ENCODE data around the gene CCDC14.

GRCh38 chr3:123870033-123870432 is 91.0 kb downstream of the CCDC14 start:
- TF ChIP-seq, protein P1, sequence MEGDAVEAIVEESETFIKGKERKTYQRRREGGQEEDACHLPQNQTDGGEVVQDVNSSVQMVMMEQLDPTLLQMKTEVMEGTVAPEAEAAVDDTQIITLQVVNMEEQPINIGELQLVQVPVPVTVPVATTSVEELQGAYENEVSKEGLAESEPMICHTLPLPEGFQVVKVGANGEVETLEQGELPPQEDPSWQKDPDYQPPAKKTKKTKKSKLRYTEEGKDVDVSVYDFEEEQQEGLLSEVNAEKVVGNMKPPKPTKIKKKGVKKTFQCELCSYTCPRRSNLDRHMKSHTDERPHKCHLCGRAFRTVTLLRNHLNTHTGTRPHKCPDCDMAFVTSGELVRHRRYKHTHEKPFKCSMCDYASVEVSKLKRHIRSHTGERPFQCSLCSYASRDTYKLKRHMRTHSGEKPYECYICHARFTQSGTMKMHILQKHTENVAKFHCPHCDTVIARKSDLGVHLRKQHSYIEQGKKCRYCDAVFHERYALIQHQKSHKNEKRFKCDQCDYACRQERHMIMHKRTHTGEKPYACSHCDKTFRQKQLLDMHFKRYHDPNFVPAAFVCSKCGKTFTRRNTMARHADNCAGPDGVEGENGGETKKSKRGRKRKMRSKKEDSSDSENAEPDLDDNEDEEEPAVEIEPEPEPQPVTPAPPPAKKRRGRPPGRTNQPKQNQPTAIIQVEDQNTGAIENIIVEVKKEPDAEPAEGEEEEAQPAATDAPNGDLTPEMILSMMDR (conservative IDR thresholded peaks at IDR 0.05) = no peak
- no peak for TF ChIP-seq EZH2 (IDR thresholded peaks at IDR 0.05; ENCODE audit: low read depth)

Measured in PC-9 (cell line).